UCSD-AML1 (cell line): ENCODE data around the gene CNST.

Experiments
- DNase-seq: peaks from one replicate; lab custom pipeline; 2025; ENCODE audit not compliant: unreplicated experiment; lab: John Stamatoyannopoulos, UW

The CNST gene, protein sequence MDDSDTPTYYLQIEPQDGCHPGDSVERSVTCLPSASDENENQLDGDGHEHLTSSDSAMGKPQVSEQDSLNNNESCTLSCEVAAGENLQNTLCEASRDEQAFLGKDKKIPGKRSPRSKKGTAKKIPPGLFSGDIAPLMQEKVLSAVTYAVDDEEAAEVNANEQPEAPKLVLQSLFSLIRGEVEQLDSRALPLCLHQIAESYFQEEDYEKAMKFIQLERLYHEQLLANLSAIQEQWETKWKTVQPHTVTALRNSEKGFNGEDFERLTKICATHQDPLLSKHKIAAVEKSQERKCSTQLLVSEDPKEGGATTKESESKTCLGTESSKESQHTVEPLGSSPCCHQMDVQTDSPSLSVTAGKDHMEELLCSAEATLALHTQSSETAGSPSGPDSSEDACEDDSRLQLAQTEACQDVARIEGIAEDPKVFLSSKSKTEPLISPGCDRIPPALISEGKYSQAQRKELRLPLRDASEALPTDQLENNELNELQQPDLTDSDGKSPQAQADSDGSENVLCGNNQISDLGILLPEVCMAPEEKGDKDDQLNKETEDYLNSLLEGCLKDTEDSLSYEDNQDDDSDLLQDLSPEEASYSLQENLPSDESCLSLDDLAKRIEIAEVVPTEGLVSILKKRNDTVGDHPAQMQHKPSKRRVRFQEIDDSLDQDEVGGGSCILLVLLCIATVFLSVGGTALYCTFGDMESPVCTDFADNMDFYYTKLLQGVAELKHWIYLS

DNA sequence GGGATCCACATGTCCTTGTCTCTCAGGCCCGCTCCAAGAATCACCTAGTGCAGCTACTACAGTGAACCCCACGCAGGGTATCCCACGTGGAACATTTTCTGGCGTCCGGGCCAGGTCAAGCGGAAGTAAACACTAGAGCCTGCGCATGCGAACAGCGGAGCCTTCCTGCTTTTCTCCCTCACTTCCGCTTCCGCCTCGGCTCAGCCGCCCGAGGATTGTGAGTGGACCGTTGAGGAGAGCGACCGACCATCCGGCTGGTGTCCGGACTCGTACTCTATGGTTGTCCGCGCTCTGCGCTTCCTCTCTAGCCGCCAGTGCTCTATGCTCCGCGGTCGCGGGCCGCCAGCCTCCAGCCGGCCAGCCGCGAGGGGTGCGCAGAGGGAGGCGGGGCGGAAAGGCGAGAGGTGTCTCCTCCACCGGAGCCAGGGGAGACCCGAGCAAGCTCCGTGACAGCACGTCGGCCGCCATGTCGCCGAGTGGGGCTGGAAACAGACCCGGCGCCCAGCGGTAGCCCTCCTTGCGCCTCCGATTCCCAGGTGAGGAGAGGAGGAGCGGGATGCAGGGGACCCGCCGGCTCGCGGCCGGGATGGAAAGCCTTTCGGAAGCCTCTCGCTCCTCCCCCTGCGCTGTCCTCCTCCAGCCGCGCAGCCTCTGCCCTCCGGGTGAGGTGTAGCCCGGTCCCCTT lies at the start of gene CNST, which contains the start of gene TFB2M:
Gene CNST, plus strand, starts transcription at position 329 of the 685 bp plus-strand sequence. CDS start 25,107 bp downstream, outside the sequence.
Gene TFB2M, minus strand, starts transcription at position 134 of the 685 bp plus-strand sequence. Its CDS starts 123 bp downstream, at position 11.
- DNase-seq, result peak; percentile 99

DNA sequence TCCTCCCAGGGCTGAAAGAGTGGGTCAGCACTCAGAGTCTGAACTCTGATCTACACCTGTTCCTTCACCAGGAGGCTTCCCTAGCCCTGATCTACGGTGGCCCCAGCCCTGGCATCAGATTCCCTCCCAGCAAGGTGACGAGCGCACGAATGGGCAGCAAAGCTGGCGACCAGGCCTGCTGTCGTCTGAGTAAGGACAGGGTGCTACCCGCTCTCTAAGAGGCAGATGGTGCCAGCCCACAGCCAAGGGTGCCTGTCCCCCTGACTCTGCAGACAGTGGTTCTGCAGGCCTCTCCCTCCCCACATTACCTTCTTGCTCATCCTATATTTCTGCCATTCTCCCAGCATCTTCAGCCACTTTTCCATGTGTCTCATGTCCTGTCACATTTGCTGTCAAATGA lies 48.9 kb upstream of the CNST start:
- no peak for DNase-seq

DNA sequence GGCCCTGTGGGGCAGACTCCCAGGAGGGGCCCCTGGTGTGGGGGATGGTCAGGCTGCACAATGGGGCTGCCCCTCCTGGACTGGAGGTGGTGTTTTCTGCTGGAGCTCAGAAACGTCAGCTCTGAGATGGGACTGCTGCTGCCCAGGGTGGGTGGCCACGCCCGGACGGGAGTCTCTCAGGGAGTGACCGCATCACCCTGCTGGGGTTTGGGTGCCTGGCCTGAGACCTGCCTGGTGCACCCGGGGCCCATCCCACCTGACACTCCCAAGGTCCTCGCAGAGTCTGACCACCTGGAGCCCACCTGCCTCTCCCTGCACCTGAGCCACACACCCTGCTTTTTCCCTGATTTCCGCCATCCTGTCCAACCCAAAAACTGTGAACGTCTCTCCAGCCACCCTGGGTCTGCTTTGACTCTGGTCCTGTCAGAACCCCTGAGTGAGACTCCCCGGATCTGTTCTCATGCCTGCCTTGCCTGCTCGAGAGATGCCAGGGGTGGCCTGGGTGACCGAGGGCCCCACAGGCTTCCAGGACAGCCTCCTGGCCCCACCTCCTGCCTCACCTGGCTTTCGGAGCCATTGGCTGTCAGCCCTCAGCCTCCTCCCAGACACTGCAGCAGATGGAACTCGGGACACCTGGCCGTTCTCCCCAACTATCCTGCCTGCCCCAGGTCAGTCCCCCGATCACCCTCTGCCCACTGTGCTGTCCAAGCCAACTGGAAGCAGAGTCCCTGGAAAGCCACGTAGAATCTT lies 47.6 kb upstream of the CNST start:
- no peak for DNase-seq

DNA sequence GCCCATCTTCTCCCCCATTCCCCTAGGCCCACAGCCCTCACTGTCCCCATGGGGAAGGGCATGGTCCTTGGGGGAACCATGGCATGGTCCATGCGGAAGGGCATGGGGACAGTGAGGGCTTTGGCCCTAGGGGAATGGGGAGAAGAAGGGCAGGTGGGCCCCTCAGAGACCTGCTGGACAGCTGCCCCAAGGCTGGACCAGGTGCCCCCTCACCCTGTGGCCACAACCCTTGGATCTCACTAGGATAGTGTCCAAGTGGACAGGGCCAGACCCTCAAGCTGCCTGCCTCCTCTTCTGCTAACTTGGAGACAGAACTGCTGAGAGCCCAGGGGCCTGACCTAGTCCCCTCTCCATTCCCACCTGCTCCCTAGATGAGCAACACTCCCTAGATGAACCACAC lies 46.7 kb upstream of the CNST start:
- no peak for DNase-seq

DNA sequence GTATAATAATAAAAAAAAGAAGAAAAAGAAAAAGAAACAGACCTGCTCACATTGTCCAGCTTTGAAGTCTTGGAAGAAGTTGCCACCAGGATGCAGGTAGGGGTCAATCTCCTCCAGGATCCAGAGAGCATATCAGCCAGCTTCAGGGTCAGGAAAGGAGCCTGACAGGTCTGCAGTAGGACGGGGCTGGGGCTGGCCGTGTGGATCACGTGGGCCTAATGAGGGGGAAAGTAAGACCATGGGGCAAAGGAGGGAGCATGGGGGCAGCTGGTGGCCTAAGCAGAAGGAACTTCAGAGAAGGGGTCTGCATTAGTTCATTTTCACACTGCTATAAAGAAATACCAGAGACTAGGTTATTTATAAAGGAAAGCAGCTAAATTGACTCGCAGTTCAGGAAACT lies 39.9 kb upstream of the CNST start:
- no peak for DNase-seq

DNA sequence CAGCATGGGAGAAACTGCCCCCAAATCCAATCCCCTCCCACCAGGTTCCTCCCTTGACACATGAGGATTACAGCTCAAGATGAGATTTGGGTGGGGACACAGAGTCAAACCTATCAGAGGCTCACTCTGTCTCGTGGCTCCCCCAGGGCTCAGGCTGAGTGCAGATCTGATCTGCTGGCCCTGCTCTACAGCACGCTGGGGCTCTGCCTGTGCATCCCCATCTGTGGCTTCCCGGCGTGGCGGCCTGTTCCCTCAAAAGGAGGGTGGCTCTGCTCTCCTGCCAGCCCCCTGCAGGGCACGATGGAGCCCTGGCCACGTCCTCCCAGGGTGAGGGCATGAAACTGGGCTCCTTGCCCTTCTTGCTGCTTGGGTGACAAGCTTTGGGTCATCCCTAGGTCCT lies 39.3 kb upstream of the CNST start:
- no peak for DNase-seq

DNA sequence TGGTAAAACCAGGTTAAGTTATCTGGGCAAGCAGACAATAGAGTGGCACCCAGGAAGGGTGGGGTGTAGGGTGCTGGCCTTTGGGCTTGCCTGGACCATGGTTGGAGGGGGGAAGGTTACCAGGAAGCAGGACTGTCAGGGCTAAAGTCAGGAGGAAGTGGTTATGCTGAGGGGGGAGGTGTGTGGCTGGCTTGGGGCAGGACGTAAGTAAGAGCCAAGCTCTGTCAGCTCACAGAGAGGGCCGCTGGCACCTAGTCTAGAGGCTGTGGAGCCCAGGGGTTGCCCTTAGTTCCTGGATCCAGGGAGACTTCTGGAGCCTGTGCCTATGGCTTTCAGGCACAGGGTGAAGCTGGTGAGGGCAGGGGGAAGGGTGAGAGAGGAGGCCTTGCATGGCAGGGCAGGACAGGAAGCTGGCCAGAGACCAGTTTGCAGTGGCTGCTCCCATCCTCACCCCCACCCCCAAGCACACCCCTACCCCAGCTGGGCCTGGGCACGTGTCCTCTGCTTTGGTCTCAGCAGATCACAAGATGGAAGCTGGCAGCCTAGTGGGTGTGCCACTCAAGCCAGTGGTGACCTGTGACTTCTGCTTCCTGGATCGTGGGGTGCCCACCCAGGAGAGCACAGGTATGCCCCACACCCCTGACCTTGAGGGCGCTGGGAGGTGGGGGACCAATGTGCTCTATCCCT lies 38.7 kb upstream of the CNST start:
- DNase-seq, result peak; percentile 75

DNA sequence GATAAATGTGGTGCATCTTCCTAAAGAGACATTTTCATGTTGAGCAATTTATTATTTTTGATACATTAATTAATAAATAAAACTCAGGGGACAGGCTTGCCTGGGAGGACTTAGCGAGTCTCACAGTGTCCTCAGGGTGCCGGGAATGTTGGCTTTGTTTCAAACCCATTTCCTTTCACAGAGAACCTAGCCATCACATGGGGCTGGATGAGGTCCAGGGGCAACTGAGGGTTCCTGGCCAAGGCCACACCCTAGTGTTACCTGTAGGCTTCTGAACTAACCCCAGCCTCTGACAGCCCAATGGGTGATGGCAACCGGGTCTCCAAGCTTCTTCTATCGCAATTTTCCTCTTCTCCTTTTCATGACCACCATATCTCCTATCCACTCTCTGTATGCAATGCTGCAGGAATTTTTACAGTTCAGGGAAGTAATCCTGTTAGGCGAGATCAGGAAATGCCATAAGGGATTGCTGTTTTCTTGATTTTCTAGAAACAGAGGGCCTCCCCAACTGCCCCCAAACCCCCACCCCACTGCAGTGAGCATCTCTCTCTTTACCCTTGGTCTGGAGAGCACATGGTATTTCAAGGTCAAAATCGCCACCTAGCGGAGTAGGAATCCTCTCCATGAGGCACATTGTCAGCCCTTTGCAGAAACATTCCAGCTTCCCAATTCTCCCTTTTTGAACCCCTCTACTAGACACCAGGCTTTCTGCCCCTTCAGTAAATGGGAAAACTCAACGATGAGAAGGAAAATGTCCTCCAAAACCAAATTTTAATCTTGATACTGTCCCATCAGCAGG lies 37.1 kb upstream of the CNST start:
- no peak for DNase-seq

DNA sequence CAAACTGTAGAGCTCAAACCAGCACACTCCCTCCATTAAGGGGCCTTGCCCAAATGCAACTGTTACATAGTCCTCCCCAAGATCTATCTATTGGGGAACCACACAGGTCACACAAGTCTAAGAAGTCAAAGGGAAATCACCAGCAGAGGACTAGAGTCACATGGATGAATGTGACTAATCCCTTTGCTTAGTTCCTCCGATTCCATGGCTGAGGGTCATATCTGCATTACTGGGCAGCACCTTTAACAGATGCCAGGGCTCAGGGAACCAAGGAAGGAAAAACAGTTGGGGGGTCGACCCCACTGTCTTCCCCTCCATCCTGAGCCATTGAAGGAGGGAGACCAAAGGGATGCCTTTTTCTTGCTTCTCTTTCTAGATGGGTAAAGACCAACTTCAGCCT lies 35.8 kb upstream of the CNST start:
- no peak for DNase-seq

DNA sequence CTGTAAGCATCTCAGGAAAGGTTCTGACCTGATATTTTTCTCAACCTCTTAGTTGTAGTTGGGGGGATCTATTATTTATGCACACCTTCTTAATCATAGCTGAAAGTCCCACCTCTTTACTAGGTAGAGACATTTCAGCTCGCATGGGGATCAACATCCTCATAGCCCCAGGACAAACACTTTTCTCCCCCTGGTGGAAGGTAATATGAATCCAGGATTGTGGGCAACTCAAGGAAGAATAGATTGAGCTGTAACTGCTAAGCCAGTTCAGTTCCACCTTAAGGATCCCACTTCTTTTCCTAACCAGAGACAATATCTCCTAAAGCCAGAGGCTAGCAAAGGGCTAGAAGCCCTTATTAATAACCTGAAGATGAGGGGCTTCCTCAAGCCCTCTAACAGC lies 33.7 kb upstream of the CNST start:
- no peak for DNase-seq

DNA sequence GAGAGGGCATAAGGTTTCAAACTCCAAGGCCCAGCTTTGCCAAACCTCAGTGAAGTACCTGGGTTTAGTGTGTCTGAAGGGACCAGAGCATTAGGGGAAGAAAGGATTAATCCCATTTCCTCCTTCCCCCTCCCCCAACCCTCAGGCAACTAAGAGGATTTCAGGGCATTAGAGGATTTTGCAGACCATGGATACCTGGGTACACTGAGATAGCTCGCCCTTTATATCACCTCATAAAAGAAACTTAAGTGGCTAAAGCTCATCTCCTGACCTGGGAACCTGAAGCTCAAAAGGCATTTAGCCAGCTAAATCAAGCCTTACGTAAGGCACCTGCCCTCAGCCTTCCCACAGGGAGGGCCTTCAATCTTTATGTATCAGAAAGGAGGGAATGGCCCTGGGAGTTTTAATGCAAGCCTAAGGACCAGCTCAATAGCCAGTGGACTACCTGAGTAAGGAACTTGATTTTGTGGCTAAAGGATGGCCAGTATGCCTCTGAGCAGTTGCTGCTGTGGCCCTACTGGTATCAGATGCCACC lies 32.8 kb upstream of the CNST start:
- no peak for DNase-seq

DNA sequence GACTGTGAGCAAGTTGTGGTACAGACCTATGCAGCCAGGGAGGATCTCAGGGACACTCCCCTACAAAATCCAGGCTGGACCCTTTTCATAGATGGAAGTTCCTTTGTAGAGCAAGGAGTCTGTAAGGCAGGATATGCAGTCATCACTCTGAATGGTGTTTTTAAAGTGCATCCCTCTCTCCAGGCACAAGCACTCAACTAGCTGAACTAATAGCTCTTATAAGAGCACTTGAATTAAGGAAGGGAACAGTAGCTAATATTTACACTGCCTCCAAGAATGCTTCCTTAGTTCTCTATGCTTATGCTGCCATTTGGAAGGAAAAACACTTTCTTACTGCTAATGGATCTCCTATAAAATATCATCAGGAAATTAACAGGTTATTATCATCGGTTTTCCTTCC lies 32.1 kb upstream of the CNST start:
- no peak for DNase-seq

DNA sequence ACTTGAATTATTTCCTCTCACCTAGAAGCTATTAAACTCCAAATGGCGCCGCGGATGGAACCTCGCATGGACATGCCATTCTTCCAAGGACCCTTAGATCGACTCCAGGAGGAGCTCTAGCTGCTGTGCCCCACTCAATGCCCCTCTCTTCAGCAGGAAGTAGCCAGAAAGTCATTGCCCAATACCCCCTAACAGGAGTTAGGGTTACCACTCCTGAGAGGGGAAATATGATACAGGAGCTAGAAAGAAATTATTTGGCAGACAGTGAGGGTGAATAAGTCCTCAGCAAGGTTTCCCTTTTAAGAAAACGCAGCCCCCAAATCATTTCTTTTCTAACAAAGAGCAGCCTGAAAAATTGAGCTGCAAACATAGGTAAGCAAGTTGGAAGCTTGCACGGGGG lies 28.8 kb upstream of the CNST start:
- DNase-seq, result no peak

DNA sequence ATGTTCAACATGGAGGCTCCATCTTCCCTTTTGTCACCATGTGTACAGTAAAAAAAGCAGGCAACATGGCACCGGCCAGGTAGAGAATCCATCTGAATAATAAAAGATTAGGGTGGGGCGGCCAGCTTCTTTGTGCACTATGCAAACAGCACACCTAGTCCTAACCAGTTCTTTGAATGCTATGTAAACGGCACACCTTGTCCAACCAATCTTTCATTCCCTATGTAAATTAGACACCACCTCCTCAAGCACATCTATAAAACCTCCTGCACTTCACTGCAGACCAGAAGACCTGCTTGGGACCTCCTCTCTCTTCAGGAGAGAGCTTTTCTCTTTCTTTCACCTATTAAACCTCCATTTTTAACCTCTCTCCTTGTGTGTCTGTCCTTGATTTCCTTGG lies 28.4 kb upstream of the CNST start:
- no peak for DNase-seq

DNA sequence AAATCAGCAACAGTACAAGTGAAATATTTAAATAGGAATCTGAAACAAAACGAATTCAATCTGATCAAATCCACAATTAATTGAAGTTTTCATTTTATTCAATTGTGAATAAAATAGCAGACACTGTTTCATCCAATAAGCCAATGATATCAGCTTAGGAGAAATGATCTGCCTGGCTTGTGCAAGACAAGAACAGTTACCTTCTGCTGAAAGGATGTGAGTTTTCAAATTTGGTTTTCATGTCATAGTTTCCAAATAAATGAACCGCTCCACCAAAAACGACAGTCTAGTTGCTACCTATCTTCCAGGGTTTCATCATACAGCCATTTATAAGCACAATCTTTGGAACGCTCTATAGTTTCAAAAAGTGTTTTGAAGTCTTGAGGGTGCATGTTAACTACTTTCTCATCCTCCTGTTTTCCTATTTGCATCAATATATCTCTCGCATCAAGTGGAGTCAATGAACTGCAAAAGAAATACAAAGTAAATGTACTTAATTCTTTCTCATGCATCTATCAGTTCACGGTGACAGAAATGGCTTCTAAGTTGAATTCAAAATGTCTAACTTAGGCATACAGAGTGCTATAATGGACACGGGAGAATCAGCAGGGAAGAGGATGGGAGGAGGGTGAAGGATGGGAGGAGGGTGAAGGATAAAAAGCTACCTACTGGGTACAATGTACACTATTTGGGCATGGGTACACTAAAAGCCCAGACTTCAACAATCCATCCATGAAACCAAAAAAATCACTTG lies 25.3 kb upstream of the CNST start:
- DNase-seq, result no peak

DNA sequence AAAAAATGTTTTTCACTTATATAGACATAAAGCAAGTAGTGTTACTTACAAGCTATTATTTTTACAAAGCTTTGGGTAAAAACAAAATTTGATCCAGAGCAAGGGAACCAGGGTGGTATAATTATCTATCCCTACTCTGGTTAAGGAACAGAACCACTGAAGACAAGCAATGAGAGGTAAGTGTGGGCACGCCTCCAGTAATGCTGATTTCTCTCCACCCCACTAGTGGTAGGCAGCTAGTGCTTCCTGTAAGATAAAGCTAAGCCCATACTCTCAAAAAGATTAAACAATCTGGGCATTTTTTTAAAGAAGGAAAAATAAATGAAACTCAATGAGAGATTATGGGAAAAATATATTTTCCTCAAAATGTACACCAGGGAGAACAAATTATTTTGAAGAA lies 22.3 kb upstream of the CNST start:
- DNase-seq, result no peak

DNA sequence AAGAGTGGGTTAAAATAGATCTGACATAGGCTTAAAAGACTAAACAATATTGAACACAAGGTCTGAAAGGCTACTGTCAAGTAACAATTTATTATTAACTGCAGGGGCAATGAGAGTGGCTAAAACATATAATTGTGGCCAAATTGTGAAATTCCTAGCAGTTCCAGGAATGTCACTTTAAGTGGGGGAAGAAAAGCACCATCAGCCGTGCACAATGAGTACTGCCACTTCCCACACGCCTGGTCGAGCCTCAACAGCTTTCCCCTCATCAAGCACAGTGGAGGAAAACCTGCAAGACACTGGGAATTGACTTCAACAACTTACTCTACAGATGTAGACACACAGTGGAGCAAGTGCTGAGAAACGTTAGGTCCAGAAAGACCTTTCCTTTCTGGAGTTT lies 16.6 kb upstream of the CNST start:
- DNase-seq, result no peak

DNA sequence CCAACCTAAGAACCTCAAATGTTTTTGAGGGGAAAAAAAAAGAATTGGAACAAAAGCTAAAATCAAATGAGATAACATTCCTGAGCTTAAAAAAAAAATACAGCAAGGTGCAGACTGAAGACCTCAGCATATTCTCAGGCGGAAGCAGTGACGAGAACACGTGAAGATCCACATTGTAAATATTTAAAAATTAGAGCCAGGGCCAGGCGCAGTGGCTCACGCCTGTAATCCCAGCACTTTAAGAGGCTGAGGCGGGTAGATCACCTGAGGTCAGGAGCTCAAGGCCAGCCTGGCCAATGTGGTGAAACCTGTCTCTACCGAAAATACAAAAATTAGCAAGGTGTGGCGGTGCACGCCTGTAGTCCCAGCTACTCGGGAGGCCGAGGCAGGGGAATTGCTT lies 15.9 kb upstream of the CNST start:
- no peak for DNase-seq

DNA sequence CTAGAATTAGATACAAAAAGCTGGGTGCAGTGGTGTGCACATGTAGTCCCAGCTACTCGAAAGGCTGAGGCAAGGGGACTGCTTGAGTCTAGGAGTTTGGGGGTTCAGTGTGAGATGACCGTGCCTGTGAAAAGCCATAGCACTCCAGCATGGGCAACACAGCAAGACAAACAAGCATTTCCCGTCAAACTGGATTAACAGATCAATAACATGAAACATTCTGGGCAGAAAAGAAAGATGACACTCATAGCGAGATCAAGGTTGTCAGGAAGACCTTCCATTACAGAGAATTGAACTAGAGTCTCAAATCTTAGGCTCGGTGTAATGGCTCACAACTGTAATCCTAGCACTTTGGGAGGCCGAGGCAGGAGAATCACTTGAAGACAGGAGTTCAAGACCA lies 14.1 kb upstream of the CNST start:
- DNase-seq, result no peak
